Kidney epithelial cell (primary cell): Measurements from ENCODE around the gene RPL13A. TPM values are rescaled to one million over a fixed set of nuclear protein-coding genes. Genes with fewer than 3 reads are reported as not detected.

Source experiments
- DNase-seq: peaks from one replicate; pipeline ENCODE4 v3.0.0-alpha.2; 2010; ENCODE audit warnings: low read depth
- H3K27me3 ChIP-seq: 2 replicates; pipeline ENCODE4 v1.6.0; 2011; ENCODE audit warnings: low read length; ENCODE audit not compliant: control insufficient read depth, insufficient read depth
- H3K36me3 ChIP-seq: 2 replicates; pipeline ENCODE4 v1.5.1; 2011; ENCODE audit warnings: low read length; ENCODE audit not compliant: control insufficient read depth, insufficient read depth
- H3K4me3 ChIP-seq: 2 replicates; pipeline ENCODE4 v1.5.1; 2011; ENCODE audit warnings: low read depth, mild to moderate bottlenecking, control low read depth, low read length
- total RNA-seq: library from RNA; depleted of rRNA; stranded (reverse); fragments of >200 nt; gene quantifications from 2 replicates; pipeline ENCODE4 v1.2.3, GENCODE V29; 2015
- TF ChIP-seq, protein P1 (sequence below): IDR thresholded peaks from 2 replicates; pipeline ENCODE4 v1.5.1; 2011; ENCODE audit warnings: mild to moderate bottlenecking, moderate library complexity, low read length, control low read depth, inconsistent platforms; ENCODE audit not compliant: insufficient read depth, poor library complexity, severe bottlenecking

RPL13A gene
- total RNA-seq, 1 donor from 2014 or later: 2,967 TPM

DNA sequence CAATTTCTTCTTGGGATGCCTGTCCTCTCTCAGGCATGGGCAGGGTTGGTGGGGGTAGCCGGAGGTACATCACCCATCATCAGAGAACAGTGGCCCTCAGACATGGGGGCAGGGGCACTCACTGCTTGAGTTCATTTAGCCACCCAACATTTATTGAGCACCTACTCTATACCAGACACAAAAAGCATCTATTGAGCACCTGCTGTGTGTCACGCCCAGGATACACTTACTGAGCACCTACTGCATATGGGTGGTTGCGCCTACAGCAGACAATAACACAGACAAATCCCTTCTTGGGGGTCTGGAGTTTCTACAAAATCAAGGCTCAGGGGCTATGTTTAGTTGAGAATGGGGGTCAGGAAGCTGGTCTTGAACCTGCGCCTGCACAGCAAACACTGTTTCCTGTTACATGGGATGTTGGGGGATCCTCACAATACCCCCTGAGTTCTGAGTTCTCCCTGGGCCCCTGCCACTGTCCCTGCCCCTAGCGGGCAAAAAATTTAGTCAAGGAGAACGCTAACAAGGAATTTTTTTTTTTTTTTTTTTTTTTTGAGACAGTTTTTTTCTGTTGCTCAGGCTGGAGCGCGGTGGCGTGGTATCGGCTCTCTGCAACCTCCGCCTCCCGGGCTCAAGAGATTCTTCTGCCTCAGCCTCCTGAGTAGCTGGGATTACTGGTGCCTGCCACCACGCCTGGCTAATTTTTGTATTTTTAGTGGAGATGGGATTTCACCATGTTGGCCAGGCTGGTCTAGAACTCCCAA is 52.0 kb downstream of the RPL13A start:
- Histone ChIP-seq H3K27me3 (no peaks in the 10 kb centered on the region), H3K36me3 (no peaks in the 10 kb centered on the region), H3K4me3 (no peak overlapping the region)
- DNase-seq: no peak
- TF ChIP-seq, protein P1, sequence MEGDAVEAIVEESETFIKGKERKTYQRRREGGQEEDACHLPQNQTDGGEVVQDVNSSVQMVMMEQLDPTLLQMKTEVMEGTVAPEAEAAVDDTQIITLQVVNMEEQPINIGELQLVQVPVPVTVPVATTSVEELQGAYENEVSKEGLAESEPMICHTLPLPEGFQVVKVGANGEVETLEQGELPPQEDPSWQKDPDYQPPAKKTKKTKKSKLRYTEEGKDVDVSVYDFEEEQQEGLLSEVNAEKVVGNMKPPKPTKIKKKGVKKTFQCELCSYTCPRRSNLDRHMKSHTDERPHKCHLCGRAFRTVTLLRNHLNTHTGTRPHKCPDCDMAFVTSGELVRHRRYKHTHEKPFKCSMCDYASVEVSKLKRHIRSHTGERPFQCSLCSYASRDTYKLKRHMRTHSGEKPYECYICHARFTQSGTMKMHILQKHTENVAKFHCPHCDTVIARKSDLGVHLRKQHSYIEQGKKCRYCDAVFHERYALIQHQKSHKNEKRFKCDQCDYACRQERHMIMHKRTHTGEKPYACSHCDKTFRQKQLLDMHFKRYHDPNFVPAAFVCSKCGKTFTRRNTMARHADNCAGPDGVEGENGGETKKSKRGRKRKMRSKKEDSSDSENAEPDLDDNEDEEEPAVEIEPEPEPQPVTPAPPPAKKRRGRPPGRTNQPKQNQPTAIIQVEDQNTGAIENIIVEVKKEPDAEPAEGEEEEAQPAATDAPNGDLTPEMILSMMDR: no peak

Other genes starting within 250 kb of the RPL13A start
- 0.17 and 0.75 TPM in 2 replicates for gene SLC6A16, start 162.4 kb upstream of the RPL13A start, total RNA-seq
- 0.07 TPM in 1 of 2 replicates, not detected in the other for gene CD37, start 152.2 kb upstream of the RPL13A start, total RNA-seq
- 49.7 and 52.6 TPM in 2 replicates for gene TEAD2, start 125.2 kb upstream of the RPL13A start, total RNA-seq
- 0.58 TPM in 1 of 2 replicates, not detected in the other for gene DKKL1, start 123.7 kb upstream of the RPL13A start, total RNA-seq
- 0.07 TPM in 1 of 2 replicates, not detected in the other for gene KASH5, start 99.4 kb upstream of the RPL13A start, total RNA-seq
- not detected in 2 replicates for gene PTH2, start 64.2 kb upstream of the RPL13A start, total RNA-seq
- gene GFY, start 62.2 kb upstream of the RPL13A start, total RNA-seq: not detected in 2 replicates
- 0.07 TPM in 1 of 2 replicates, not detected in the other for gene SLC17A7, start 46.1 kb upstream of the RPL13A start, total RNA-seq
- gene PIH1D1, start 35.8 kb upstream of the RPL13A start, total RNA-seq: 101 and 108 TPM in 2 replicates
- 21.8 and 32.9 TPM in 2 replicates for gene ALDH16A1, start 34.4 kb upstream of the RPL13A start, total RNA-seq
- 2.3 and 3.0 TPM in 2 replicates for gene FLT3LG, start 13.4 kb upstream of the RPL13A start, total RNA-seq
- gene RPS11, start 8.8 kb downstream of the RPL13A start, total RNA-seq: 3,617 and 3,738 TPM in 2 replicates
- 66.7 and 80.2 TPM in 2 replicates for gene FCGRT, start 25.1 kb downstream of the RPL13A start, total RNA-seq
- gene RCN3, start 40.4 kb downstream of the RPL13A start, total RNA-seq: 16.4 and 20.7 TPM in 2 replicates
- 89.4 and 91.4 TPM in 2 replicates for gene NOSIP, start 92.9 kb downstream of the RPL13A start, total RNA-seq
- gene PRRG2, start 93.7 kb downstream of the RPL13A start, total RNA-seq: 5.4 and 7.2 TPM in 2 replicates
- 8.9 and 11.5 TPM in 2 replicates for gene PRR12, start 103.6 kb downstream of the RPL13A start, total RNA-seq
- 32.8 and 44.1 TPM in 2 replicates for gene RRAS, start 152.5 kb downstream of the RPL13A start, total RNA-seq
- gene SCAF1, start 154.6 kb downstream of the RPL13A start, total RNA-seq: 38.9 and 51.1 TPM in 2 replicates
- gene IRF3, start 178.2 kb downstream of the RPL13A start, total RNA-seq: 47.3 and 66.6 TPM in 2 replicates
- gene BCL2L12, start 178.3 kb downstream of the RPL13A start, total RNA-seq: 13.9 and 19.8 TPM in 2 replicates
- gene PRMT1, start 189.7 kb downstream of the RPL13A start, total RNA-seq: 284 and 314 TPM in 2 replicates
- gene ADM5, start 202.0 kb downstream of the RPL13A start, total RNA-seq: 1.0 TPM in 2 replicates
- gene CPT1C, start 203.5 kb downstream of the RPL13A start, total RNA-seq: 2.7 and 3.4 TPM in 2 replicates